ENCODE measurements around the gene CRAT.

The CRAT gene

DNA sequence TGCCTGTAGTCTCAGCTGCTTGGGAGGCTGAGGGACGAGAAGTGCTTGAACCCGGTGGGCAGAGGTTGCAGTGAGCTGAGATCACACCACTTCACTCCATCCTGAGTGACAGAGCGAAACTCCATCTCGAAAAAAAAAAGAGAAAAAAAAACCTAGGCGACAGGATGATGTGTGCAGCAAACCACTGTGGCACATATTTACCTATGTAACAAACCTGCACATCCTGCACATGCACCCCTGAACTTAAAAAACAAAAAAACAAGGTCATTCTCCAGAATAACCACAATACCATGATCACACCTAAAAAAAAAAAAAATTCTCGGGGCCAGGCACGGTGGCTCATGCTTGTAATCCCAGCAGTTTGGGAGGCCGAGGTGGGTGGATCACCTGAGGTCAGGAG is 37.2 kb downstream of the CRAT start:
- DNase-seq (ENCODE audit: low read depth) = no peak
- in situ Hi-C loops (cut with HindIII; ENCODE audit: low sequenced_read_pairs) = no loop called here
- TF ChIP-seq, protein P1, sequence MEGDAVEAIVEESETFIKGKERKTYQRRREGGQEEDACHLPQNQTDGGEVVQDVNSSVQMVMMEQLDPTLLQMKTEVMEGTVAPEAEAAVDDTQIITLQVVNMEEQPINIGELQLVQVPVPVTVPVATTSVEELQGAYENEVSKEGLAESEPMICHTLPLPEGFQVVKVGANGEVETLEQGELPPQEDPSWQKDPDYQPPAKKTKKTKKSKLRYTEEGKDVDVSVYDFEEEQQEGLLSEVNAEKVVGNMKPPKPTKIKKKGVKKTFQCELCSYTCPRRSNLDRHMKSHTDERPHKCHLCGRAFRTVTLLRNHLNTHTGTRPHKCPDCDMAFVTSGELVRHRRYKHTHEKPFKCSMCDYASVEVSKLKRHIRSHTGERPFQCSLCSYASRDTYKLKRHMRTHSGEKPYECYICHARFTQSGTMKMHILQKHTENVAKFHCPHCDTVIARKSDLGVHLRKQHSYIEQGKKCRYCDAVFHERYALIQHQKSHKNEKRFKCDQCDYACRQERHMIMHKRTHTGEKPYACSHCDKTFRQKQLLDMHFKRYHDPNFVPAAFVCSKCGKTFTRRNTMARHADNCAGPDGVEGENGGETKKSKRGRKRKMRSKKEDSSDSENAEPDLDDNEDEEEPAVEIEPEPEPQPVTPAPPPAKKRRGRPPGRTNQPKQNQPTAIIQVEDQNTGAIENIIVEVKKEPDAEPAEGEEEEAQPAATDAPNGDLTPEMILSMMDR (IDR thresholded peaks at IDR 0.05; ENCODE audit: low read depth, low read length, missing control alignments) = no peak

GRCh38 chr9:129072171-129072570 is 38.4 kb downstream of the CRAT start:
- H3K4me3 ChIP-seq (ENCODE audit: low read depth, low read length) = no peak overlapping the region
- TF ChIP-seq, protein P1 (IDR thresholded peaks at IDR 0.05; ENCODE audit: low read depth, low read length, missing control alignments) = no peak
- no peak for DNase-seq (ENCODE audit: low read depth)
- in situ Hi-C loops (cut with HindIII; ENCODE audit: low sequenced_read_pairs) = no loop called here

More for the DNA sequence above, 37.2 kb downstream of the CRAT start:
- no peak overlapping the region for H3K4me3 ChIP-seq (ENCODE audit: low read depth, low read length)

- TF ChIP-seq, protein P1 (IDR thresholded peaks at IDR 0.05; ENCODE audit: low read depth, low read length, missing control alignments) = no peak
- in situ Hi-C loops (cut with HindIII; ENCODE audit: low sequenced_read_pairs) = no loop called here
- no peak overlapping the region for H3K4me3 ChIP-seq (ENCODE audit: low read depth, low read length)
- no peak for DNase-seq (ENCODE audit: low read depth)
Measured at GRCh38 chr9:129071526-129072126, 39.0 kb downstream of the CRAT start.

DNA sequence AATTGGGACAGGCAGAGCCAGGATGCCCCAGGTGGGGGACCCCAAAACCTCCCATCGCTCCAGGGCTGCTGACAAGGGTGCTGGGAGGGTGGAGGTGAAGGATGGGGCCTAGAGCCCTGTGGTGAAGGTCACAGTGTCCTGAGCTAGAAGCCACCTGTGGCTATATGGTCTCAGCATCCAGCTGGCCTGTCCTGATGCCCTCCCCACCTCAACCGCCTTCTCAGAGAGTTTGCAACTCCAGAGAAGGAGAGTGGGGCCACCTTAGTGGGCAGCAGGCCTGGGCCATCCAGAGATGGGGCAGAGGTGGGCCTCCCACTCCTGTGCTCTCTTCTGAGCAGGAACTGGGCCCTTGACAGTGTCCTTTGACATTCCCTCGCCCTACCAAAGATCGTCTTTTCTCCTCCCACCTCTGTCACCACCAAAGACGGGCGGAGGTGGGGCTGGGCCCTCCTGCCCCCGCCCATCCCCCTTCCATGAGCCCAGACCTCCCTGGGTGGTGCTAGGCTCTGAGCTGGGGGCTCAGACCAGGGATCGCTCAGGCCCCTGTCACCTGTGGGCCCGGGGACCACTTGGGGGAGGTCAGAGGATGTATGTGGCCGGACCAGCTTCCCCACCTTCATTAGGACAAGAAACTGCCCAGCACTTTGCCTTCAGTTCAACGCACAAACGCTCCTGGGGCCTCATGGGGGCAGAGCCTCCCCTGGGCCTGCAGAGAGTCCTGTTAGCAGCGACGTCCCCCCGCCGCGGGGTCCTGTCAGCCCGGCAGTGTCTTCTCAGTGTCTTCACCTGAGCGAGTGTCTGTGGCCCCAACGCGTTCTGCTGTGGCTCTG is 39.7 kb downstream of the CRAT start:
- TF ChIP-seq, protein P1 (IDR thresholded peaks at IDR 0.05; ENCODE audit: low read depth, low read length, missing control alignments) = no peak
- in situ Hi-C loops (cut with HindIII; ENCODE audit: low sequenced_read_pairs) = no loop called here
- no peak overlapping the region for H3K4me3 ChIP-seq (ENCODE audit: low read depth, low read length)
- DNase-seq (ENCODE audit: low read depth) = no peak

DNA sequence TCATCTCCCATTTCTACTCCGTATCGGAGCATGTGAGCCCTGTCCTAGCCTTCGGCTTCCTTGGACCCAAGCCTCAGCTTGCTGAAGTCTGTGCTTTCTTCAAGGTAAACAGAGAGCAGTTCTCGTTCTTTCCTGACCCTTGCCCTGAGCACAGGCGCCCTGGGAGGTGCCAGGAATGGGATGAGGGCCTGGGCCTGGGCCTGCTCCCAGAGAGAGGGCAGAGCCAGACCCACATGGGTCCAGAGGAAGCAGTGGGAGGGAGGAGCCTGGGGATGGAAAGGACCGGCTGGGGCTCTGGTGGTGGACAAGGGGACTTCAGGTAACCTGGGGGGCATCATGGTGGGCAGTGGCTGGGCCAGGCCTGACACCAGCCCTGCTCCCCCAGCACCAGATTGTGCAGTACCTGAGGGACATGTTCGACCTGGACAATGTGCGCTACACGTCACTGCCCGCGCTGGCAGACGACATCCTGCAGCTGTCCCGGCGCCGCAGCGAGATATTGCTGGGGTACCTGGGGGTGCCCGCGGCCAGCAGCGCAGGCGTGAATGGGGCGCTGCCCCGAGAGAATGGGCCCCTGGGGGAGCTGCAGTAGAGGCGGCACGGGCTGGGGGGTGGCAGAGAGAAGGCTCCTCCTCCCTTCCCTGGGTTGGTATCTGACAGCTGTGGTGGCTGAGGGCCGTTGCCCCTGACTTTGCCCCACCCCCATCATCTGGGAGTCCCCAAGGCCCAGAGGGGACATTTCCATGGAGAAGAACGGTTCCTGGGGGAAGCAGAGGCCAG is 40.5 kb downstream of the CRAT start:
- no peak overlapping the region for H3K4me3 ChIP-seq (ENCODE audit: low read depth, low read length)
- TF ChIP-seq, protein P1 (IDR thresholded peaks at IDR 0.05; ENCODE audit: low read depth, low read length, missing control alignments) = no peak
- in situ Hi-C loops (cut with HindIII; ENCODE audit: low sequenced_read_pairs) = no loop called here
- DNase-seq (ENCODE audit: low read depth) = no peak
